Endodermal cell (in vitro differentiated cells): ENCODE results near the gene DNTT. TPM values are rescaled to one million over a fixed set of nuclear protein-coding genes. Genes with fewer than 3 reads are reported as not detected.

Experiments
- DNase-seq: peaks from one replicate; pipeline ENCODE4 v3.0.0-alpha.2; 2017
- H3K27ac ChIP-seq: 2 replicates; pipeline ENCODE4 v1.5.1; 2013; ENCODE audit warnings: mild to moderate bottlenecking, low read depth, low read length, moderate library complexity
- H3K27me3 ChIP-seq: 2 replicates; pipeline ENCODE4 v1.6.1; 2013; ENCODE audit warnings: mild to moderate bottlenecking, low read length, moderate library complexity; ENCODE audit not compliant: insufficient read depth, control insufficient read depth, poor library complexity, severe bottlenecking
- H3K36me3 ChIP-seq: 2 replicates; pipeline ENCODE4 v1.7.0; 2013; ENCODE audit warnings: mild to moderate bottlenecking, low read length, moderate library complexity; ENCODE audit not compliant: control insufficient read depth, insufficient read depth
- H3K4me1 ChIP-seq: one replicate; pipeline ENCODE4 v1.7.0; 2013; ENCODE audit warnings: low read length; ENCODE audit not compliant: control insufficient read depth, insufficient read depth
- H3K4me3 ChIP-seq: 2 replicates; pipeline ENCODE4 v1.5.1; 2013; ENCODE audit warnings: mild to moderate bottlenecking, low read length, moderate library complexity
- H3K9ac ChIP-seq: 2 replicates; pipeline ENCODE4 v1.6.1; 2013; ENCODE audit warnings: mild to moderate bottlenecking, low read length, moderate library complexity; ENCODE audit not compliant: poor library complexity, severe bottlenecking; ENCODE audit errors: extremely low read depth
- H3K9me3 ChIP-seq: 2 replicates; pipeline ENCODE4 v1.6.1; 2013; ENCODE audit warnings: mild to moderate bottlenecking, low read length, moderate library complexity; ENCODE audit not compliant: control insufficient read depth
- H3K27ac Mint-ChIP-seq: 2 replicates; pipeline ENCODE4 v1.8.0; 2020; ENCODE audit warnings: mixed read lengths
- H3K27me3 Mint-ChIP-seq: 2 replicates; pipeline ENCODE4 v1.8.0; 2021; ENCODE audit warnings: mild to moderate bottlenecking, mixed read lengths; ENCODE audit not compliant: insufficient read depth
- H3K36me3 Mint-ChIP-seq: 2 replicates; pipeline ENCODE4 v1.8.0; 2020; ENCODE audit warnings: low read depth, mixed read lengths
- H3K4me1 Mint-ChIP-seq: 2 replicates; pipeline ENCODE4 v1.8.0; 2020; ENCODE audit warnings: mixed read lengths
- H3K4me3 Mint-ChIP-seq: 2 replicates; pipeline ENCODE4 v1.8.0; 2020; ENCODE audit warnings: mild to moderate bottlenecking, moderate library complexity, mixed read lengths
- H3K9me3 Mint-ChIP-seq: 2 replicates; pipeline ENCODE4 v1.8.0; 2020; ENCODE audit warnings: mild to moderate bottlenecking, mixed read lengths
- WGBS, 2 experiments: methylation state at CpG; one replicate each; pipeline versions ENCODE4 v1.1.5 to v1.1.7; 2013; ENCODE audit warnings: missing lambda C conversion rate in 2 of 2, mixed read lengths in 1 of 2; ENCODE audit not compliant: insufficient coverage in 1 of 2, insufficient read length in 1 of 2; 5-methylcytosine and 5-hydroxymethylcytosine counted together
- total RNA-seq, 2 donors: library from RNA; stranded (reverse); fragmentation: NEBNext Ultra II Directional in 1 of 2; extraction: Animal tissue kit (Norgen Biotek cat#: 25700) in 1 of 2; gene quantifications; 2 replicates in 1 of 2; 3 replicates in 1 of 2; pipeline ENCODE4 v1.2.1, GENCODE V29; 2021
- TF ChIP-seq, protein P1 (sequence below): fragments of 200-600 bp; sonication (generic); conservative IDR thresholded peaks from 2 replicates; pipeline ENCODE4 v1.5.0; 2021; ENCODE audit warnings: antibody characterized with exemption, mild to moderate bottlenecking

DNTT gene
- total RNA-seq, 2 donors from 2014 or later = not detected

- no peak for DNase-seq
- peaks cover 14% of the 10 kb centered on the region for H3K27me3 ChIP-seq
- Mint-ChIP-seq H3K36me3 (no peaks in the 10 kb centered on the region), H3K4me1 (no peaks in the 10 kb centered on the region), H3K9me3 (no peaks in the 10 kb centered on the region), H3K27me3 (peaks cover 12% of the 10 kb centered on the region), H3K27ac (no peak overlapping the region), H3K4me3 (no peak overlapping the region)
- H3K27ac ChIP-seq = no peak overlapping the region
- H3K9me3 ChIP-seq = no peaks in the 10 kb centered on the region
- 90 to 93% methylated on average over 2 of the region's 2 CpGs for WGBS, 2 experiments
- TF ChIP-seq, protein P1, sequence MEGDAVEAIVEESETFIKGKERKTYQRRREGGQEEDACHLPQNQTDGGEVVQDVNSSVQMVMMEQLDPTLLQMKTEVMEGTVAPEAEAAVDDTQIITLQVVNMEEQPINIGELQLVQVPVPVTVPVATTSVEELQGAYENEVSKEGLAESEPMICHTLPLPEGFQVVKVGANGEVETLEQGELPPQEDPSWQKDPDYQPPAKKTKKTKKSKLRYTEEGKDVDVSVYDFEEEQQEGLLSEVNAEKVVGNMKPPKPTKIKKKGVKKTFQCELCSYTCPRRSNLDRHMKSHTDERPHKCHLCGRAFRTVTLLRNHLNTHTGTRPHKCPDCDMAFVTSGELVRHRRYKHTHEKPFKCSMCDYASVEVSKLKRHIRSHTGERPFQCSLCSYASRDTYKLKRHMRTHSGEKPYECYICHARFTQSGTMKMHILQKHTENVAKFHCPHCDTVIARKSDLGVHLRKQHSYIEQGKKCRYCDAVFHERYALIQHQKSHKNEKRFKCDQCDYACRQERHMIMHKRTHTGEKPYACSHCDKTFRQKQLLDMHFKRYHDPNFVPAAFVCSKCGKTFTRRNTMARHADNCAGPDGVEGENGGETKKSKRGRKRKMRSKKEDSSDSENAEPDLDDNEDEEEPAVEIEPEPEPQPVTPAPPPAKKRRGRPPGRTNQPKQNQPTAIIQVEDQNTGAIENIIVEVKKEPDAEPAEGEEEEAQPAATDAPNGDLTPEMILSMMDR = no peak
- no peak overlapping the region for H3K4me3 ChIP-seq
- H3K36me3 ChIP-seq = no peaks in the 10 kb centered on the region
- no peak overlapping the region for H3K9ac ChIP-seq
- no peaks in the 10 kb centered on the region for H3K4me1 ChIP-seq
Observed at GRCh38 chr10:96275685-96276418, 28.4 kb upstream of the DNTT start.

DNA sequence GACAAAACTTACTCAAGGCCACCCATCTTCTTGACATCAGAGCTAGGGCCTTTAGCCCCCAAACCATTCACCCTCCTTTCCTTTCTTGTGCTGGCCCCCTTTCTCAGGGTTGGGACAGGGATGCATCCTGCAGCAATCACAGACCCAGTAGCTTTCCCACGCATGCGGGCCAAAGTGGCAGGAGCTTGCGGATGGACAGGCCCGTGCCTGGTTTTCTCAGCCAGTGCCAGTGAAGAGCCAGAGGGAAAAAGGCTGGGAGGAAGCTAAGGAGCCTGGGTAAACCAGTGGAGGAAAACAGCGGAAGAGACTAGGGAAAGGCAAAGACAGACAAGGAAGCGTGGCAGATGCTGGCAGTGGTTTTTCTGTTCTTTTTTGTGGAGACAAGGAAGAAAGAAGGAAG, 27.8 kb upstream of the DNTT start:
- DNase-seq = no peak
- Mint-ChIP-seq H3K4me3 (no peak overlapping the region), H3K9me3 (no peaks in the 10 kb centered on the region), H3K27ac (no peak overlapping the region), H3K36me3 (no peaks in the 10 kb centered on the region), H3K4me1 (no peaks in the 10 kb centered on the region), H3K27me3 (peaks cover 10% of the 10 kb centered on the region)
- H3K27me3 ChIP-seq = peaks cover 14% of the 10 kb centered on the region
- H3K4me3 ChIP-seq = no peak overlapping the region
- no peak overlapping the region for H3K9ac ChIP-seq
- H3K9me3 ChIP-seq = no peaks in the 10 kb centered on the region
- WGBS, 2 experiments = 93 to 95% methylated on average over 6 of the region's 6 CpGs
- no peak overlapping the region for H3K27ac ChIP-seq
- no peaks in the 10 kb centered on the region for H3K36me3 ChIP-seq
- H3K4me1 ChIP-seq = no peaks in the 10 kb centered on the region
- TF ChIP-seq, protein P1 = no peak

DNA sequence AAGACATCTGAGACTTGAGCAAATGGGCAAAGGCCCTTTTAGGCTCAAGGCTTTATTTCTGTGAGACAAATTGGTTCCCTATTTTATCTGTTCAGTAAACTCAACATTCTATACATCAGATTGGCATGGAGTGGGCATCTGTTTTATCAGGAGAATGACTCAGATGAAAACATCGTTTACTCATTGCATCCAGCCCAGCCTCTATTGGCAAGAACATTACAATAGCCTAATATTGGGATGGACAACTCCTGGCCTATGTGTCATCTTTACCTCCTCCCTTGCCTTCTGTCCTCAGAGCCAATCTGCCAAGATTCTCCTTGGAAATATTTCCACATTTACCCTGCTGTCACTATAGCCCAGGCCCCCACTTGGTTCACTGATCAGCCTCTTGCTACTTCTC, 27.4 kb upstream of the DNTT start:
- H3K27me3 ChIP-seq = peaks cover 10% of the 10 kb centered on the region
- no peaks in the 10 kb centered on the region for H3K4me1 Mint-ChIP-seq
- H3K27me3 Mint-ChIP-seq = peaks cover 10% of the 10 kb centered on the region
- no peak overlapping the region for H3K27ac Mint-ChIP-seq
- no peak overlapping the region for H3K27ac ChIP-seq
- no peaks in the 10 kb centered on the region for H3K36me3 Mint-ChIP-seq
- no peaks in the 10 kb centered on the region for H3K9me3 ChIP-seq
- no peaks in the 10 kb centered on the region for H3K36me3 ChIP-seq
- DNase-seq = no peak
- TF ChIP-seq, protein P1 = no peak
- 92 to 100% methylated on average over 1 of the region's 1 CpG for WGBS, 2 experiments
- H3K4me1 ChIP-seq = no peaks in the 10 kb centered on the region
- H3K4me3 ChIP-seq = no peak overlapping the region
- no peak overlapping the region for H3K9ac ChIP-seq
- no peaks in the 10 kb centered on the region for H3K9me3 Mint-ChIP-seq
- H3K4me3 Mint-ChIP-seq = no peak overlapping the region
